Stimulated activated CD4-positive, alpha-beta T cell treated with anti-CD3 and anti-CD28 coated beads, Interleukin-1b, Interleukin-23, amount 100 ng/mL, for 24 hours (primary cell): ENCODE measurements around the gene EMP2.
A peak's percentile ranks its signal among the peaks of the same experiment; 100 is the strongest.
"Not testable (repeated sequence)": the region's sequence is repeated elsewhere in the genome, so short reads cannot be mapped to it uniquely, and the experiment has no call there.

Source experiments
- DNase-seq, 4 experiments: peaks; one replicate each; pipeline ENCODE4 v3.0.0-alpha.2; 2020; ENCODE audit warnings: low read depth in 4 of 4, low spot score in 1 of 4

EMP2 gene

DNA sequence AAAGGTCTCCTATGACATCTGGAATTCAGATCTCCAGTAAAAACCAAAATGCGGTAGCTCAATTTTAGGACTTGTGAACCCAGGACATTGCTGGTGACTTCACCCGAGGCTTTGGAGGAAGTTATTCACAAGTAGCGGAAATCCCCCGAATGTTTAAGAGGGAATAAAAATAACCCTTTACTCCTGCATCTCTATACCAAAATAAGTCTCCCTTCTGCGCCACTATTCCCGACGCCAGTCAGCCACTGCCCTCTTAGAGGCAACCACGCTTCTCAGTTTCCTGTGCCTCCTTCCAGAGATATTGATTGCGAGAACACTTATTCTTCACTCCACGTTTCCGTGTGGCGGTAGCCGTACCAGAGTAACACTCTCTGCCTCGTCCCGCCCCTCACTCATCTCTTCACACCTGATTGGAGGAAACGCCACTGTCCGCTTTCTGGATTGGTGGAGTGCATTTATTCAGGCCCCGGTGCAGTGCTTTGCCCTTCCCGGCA lies 27.4 kb downstream of the EMP2 start:
- DNase-seq, result peak; percentile 5 to 41 (median 16)

DNA sequence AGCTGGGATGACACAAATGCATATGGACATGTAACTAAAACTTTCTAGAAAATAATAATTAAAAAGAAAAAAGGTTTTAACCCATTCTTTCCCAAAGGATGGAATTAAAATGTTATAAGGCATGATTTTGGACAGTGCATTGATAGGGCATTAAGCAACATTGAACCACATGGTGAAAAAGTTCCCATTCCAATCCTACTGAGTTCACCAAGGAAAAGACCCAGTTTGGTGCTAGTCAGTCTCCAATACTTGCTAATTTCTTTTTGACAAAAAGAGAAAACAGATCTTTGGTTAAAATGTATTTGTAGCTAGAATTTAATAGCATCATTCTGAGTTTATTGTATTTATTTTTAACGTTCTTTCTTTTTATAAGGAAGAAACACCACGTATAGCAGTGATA lies 28.1 kb downstream of the EMP2 start:
- DNase-seq, result no peak

DNA sequence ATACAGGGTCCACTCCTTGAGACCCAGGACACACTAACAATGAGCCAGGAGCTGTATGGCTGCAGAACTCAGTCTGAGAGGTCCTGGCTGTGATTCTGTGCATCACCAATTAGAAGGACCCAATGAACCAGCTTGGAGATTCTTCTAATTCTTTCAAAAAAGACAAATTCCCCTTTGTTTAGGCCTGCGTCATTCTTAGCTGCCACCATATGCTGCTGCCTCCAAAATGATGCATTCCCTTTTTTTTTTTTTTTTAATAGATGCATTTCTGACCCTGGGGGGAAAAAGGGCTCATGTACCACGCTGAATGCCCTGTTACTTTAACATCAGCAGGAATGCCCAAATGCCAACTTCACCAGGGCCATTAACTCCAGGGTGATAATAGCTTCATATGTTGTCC lies 28.5 kb downstream of the EMP2 start:
- no peak for DNase-seq

DNA sequence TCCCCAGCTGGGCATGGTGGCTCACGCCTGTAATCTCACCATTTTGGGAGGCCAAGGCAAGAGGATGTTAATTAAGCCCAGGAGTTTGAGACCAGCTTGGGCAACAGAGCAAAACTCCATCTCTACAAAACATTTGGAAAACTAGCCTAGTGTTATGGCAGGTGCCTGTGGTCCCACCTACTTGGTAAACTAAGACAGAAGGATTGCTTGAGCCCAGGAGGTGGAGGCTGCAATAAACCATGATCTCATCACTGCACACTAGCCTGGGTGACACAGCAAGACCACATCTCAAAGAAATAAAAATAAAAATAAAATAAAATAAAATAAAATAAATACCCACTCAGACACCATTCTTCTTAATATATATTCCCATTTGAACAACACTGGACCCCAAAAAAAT lies 32.0 kb downstream of the EMP2 start:
- DNase-seq, result no peak

DNA sequence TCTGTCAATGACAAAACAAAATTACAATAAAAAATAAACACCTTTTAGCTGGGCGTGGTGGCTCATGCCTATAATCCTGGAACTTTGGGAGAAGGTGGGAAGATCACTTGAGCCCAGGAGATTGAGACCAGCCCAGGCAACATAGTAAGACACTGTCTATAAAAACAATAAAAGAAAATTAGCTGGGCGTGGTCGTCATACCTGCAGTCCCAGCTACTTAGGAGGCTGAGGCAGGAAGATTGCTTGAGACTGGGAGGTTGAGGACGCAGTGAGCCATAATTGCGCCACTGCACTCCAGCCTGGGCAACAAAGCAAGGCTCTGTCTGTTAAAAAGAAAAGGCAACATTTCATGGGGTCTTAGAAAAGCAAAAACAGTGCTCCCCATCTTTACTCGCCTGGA lies 32.7 kb downstream of the EMP2 start:
- no peak for DNase-seq

DNA sequence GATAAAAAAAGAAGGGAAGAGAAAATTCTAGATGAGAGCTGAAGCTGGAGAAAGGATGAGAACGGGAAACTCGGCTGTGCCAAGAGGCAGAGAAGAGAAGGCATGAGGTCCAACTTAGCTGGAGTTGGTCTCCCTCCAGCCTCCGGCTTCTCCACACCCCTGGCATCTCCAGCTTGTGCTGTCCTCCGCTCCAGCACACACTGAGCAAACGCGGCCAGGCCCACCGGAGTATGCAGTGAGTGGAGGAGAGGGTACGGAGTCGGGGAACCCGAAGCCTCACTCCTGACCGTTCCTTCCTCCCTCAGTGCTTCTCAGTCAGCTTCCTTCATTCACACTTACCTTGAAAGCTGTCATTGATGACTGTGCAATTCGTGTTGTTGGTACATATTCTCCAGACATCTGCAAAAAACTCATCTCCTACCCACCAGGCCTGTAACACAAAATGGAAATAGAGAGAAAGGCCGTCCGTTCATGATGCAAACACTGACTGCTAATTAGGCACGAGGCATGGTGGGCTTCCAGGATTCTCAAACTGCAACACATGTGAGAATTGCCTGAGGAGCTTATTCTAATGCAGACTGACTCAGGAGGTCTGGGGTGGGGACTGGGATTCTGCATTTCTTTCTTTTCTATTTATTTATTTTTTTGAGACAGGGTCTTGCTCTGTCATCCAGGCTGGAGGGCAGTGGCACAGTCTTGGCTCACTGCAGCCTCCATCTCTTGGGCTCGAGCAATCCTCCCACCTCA lies 37.0 kb downstream of the EMP2 start:
- no peak for DNase-seq

DNA sequence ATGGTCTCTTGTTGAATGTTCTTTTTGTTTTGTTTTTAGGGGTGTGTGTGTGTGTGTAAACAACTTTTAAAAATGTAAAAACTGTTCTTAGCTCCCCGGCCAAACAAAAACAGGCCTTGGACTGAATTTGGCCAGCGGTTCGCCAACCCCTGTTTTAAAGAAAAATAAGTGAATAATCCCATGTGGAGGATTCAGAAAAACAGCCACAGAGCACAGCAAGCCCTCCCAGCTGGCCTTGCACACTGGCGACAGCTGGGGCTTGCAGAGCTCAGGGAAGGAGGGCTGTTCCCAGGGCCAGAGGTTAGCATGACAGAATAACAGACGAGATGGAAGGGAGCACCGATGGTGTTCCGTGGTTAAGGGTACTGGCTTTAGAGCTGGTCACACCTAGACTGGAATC lies 39.0 kb downstream of the EMP2 start:
- DNase-seq, result no peak

DNA sequence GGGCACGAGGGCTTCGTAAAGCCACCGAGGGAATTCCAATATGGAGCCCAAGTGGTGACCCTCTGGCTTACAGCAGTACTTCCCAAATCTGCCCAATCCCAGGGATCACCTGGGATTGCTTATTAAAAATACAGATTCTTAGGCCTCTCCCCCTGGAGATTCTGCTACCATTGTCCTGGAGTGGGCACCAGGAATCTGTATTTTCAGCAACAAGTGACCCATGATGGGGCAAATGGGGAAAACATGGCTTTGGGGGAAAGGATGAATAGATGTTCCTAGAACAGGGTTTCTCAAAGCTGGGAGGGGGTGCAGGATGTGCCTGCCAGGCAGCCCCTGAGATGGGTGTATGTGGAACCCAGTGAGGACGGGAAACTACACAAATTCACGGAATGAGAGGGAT lies 40.6 kb downstream of the EMP2 start:
- no peak for DNase-seq

DNA sequence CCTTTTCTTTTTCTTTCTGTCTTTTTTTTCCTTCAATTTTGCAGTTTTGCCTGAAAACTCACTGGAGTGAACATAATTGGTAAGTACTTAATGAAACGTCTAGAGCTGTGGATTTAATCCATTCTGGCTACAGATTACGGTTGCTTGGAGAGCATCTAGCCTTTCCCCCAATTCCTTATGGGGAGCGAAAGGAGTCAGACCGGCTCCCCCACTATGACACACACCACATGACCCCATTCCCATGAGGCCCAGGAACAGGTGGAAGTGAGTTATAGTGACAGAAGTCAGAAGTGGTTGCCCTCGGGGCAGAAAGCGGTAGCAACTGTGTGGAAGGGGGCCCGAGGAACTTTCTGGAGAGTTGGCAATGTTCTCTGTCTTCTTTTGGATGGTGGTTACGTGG lies 41.2 kb downstream of the EMP2 start:
- DNase-seq, result no peak

DNA sequence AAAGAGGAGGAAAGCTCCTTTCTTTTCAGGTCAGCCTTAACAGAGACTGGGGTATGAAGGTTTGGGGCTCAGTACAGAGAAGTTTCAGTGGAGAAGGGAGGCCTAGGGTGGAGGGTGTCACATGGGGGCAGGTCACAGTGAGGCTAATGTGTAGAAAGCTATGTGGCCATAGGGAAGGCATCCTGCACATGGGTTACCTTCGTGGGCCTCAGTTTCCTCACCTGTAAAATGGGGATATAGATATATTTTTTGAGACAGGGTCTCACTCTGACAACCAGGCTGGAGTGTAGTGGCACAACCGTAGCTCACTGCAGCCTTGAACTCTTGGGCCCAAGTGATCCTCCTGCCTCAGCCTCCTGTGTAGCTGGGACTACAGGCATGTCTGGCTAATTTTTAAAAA lies 41.8 kb downstream of the EMP2 start:
- no peak for DNase-seq

DNA sequence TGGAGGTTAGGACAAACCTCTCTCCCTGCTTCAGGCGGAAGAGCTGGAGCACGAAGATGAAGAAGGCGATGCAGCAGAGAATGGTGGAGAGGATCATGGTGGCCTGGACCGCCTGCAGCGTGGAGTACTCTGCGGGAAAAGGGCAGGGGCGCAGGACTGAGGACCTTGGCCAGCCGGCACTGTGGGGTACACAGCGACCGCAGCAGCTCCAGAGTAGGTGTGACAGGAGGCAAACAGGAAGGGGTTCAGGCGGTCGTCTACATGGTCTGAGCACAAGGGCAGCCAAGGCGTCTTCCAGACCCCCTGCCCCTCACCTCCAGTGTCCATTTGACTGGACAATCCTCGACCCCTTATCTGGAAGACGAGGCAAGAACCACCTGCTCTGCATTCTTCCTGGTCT lies 42.5 kb downstream of the EMP2 start:
- no peak for DNase-seq

DNA sequence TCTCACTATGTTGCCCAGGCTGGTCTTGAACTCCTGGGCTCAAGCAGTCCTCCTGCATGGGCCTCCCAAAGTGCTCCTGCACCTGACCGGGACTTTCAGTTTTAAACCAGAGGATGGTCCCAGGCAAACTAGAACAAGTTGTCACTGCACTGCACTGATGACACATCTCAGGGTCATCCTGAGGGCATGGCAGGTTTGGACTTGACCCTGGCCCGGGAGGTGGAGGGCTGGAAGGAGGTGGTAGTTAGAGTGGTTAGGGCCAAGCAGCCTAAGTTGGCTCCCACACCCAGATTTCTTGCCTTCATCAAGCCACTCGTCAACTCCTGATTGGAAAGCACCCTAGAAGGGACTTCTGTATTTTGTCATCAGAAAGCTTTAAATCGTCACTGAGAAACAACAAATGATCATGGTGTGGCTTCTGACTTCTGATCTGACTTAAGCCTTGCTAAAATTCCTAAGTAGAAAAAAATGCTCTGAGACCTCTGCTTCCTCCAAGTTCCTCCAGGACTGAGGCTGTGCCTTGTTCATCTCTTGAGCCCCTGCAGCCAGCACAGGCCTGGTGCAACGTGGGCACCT lies 43.5 kb downstream of the EMP2 start:
- no peak for DNase-seq

DNA sequence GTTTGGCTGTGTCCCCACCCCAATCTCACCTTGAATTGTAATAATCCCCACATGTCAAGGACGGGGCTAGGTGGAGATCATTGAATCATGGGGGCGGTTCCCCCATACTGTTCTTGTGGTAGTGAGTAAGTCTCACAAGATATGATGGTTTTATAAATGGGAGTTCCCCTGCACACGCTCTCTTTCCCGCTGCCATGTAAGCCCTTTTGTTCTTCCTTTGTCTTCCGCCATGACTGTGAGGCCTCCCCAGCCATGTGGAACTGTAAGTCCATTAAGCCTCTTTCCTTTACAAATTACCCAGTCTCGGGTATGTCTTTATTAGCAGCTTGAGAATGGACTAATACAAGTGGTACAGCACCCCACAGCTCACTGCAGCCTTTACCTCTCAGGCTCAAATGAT lies 44.1 kb downstream of the EMP2 start:
- DNase-seq, result not testable (repeated sequence)

DNA sequence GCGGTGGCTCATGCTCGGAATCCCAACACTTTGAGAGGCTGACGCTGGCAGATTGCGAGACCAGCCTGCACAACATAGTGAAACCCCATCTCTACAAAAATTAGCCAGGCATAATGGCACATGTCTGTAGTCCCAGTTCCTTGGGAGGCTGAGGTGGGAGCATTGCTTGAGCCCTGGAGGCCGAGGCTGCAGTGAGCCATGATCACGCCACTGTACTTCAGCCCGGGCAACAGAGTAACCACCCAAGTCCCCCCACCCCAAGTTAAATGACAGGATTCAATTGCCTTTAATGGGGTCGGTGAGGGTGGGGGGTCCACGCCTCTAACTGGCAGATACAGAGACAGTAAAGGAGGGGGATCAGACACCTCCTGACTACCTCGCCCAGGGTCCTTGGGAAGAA lies 44.9 kb downstream of the EMP2 start:
- no peak for DNase-seq

DNA sequence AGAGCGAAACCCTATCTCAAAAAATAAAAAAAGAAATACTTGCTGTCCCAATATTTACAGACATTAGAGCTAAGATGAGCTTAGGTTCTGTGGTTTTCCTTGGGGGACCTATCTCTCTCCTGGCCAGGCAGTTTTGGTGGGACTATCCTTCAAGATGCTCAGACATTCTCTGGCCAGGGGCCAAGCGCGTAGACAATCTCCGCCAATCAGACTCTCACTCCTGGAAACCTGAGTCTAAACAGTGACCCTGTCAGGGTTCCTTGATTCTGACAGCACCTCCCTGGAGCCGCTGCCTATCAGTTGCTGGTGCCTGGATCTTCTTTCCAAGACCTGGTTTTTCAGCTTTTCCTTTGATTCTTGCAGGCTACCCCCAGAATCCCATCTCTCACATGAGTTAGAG lies 45.6 kb downstream of the EMP2 start:
- no peak for DNase-seq

DNA sequence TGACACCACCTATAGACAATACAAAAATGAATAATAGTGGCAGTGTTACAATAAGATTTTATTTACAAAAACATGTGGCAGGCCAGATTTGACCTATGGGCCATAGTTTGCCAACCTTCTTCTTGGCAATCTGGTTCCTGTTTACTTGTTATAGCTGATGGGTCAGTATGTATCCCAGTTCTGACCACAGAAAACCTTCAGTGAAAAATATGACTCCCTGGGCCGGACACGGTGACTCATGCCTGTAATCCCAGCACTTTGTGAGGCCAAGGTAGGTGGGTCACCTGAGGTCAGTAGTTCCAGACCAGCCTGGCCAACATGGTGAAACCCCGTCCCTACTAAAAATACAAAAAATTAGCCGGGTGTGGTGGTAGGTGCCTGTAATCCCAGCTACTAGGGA lies 46.8 kb downstream of the EMP2 start:
- DNase-seq, result not testable (repeated sequence)

DNA sequence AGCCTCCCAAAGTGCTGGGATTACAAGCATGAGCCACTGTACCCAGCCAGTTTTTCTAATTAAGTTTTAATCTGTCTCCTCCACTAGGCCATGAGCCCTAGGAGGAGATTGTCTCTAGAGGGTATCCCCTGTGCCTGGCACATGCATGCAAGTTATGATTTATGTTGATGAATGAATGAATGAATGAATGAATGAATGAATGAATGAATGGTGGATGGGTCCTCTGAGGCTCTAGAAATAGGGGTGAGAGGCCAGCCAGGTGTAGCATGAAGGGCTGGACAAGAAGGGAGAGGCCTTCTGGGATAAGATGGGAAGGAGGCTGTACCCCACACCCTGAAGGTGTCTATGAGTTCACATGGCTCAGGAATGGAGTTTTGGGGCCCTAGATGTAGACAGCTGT lies 48.8 kb downstream of the EMP2 start:
- DNase-seq, result no peak

DNA sequence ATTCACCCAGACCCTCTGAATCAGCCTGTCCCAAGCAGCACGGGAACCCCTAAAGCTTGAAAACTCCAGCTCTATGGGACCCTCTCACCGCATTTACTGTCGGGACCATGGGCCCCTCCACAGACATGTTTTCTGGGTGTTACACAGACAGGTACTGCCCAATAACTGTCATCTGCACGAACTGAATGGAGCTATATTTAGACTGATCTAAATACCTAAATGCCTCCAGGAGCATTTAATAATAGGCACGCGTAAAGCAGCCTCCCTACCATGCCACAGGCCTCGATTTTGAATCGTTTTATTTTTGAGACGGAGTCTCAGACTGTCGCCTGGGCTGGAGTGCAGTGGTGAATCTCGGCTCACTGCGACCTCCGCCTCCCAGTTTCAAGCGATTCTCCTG lies 49.7 kb downstream of the EMP2 start:
- no peak for DNase-seq

DNA sequence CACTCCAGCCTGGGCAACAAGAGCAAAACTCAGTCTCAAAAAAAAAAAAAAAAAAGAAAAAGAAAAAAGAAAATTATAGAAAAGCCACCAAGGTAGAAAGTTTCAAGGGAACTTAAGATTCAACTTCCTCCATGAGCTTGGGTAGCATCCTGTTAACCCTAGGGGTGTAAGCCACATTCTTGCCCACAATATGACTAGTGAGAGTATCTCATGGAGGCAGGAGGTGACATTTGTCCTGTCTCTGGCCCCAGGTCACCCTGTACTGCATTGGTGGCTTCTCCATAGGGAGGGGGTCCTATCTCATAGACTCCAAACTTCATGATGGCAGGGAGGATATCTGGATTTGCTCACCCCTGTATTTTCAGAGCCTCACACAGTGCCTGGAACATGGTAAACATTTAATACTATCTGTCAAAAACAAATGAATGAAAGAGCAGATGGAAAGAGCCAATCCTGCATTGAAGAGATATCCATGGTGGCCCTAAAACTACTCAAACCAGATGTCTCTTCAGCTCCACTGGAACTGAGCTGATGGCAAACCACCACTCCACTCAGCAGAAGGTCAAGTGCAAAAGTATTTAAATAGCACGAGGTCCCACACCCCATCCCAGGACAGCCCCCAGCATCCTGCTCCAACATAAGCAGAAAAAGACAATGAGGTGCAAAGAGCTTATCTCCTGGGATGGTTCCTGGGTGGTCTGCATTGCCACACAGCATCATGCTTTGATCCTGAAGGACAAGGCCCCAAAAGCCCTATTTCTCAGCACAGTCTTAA lies 50.3 kb downstream of the EMP2 start:
- DNase-seq, result no peak

DNA sequence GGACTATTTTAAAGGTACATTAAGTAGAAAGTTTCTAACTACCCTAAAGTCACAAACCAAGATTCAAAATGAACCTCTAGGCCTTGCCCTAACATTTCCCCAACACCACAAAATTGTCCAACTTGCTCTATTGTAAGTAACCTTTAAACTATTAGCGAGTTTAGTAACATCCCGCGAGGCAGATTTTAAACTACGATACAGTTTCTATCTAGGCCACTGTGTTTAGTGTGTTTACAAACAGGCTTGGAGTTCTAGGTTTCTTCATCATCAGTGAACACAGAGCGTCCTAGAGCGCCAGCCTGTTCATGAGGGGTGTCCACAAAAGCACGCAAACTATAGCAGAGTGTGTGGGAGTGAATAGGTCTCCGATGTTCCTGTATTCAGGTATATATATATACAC lies 51.8 kb downstream of the EMP2 start:
- DNase-seq, result no peak

DNA sequence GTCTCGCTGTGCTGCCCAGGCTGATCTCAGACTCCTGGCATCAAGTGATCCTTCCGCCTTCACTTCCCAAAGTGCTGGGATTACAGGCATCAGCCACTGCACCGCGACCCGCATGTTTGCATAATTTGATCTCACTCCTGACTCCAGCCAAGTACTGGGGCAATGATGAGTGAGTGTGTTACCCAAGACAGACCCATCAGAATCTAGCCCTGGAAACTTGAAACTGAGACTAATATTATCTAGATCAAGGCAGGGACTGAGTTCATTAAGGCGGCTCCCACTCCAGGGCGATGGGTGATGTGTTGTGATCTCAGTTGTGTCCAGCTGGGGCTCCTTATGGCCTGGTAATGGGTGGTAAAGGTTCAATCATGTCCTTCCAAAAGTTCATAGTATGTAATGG lies 53.4 kb downstream of the EMP2 start:
- DNase-seq, result no peak

DNA sequence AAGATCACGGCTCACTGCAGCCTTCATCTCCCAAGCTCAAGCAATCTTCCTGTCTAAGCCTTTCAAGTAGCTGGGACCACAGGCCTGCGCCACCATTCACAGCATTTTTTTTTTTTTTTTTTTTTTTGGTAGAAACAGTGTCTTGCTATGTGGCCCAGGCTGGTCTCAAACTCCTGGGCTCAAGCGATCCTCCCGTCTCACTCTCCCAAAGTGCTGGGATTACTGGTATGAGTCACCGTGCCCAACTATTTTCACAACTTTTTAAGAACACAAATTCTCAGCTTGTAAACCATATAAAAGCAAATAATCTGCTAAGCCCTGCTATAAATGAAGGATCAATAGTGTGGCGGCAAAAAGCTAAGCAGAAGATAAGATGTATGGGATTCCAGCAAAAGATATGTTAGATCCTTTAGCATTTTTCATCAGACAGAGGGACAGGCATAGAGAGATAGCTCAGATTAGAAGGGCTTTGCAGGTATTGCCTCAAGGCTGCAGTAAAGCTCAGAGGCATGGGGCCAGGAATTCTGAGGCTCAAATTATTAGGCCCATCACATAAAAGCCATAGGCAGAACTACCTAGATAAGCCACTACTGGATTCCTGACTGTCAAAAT lies 55.1 kb downstream of the EMP2 start:
- DNase-seq, result no peak
